ENCODE results near the gene ROBO1. TPM values are rescaled to one million over a fixed set of nuclear protein-coding genes. Genes with fewer than 3 reads are reported as not detected.

The ROBO1 gene
- total and polyA plus RNA-seq, 4 donors: 1.0 to 30.3 (median 3.9) TPM

DNA sequence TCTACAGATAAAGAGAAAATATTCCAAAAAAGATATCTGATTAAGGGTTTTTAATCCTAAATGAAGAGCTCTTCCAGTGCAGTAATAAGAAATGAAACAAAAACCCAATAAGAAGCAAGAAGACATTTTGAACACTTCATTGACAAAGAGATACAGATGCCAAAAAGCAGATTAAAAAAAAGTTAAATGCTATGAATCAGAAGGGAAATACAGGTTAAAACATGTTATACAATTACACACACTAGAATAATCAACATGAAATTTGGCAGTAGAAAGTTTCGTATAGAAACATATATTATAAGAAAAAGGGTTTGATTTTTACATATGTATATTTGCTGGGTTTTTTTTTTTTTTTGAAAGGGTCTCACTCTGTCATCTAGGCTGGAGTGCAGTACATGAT lies 135.0 kb downstream of the ROBO1 start (continued):
- TF ChIP-seq RAD21 (IDR thresholded peaks at IDR 0.05) (no peak), ATF3 (IDR thresholded peaks at IDR 0.05) (no peak), JUND (IDR thresholded peaks at IDR 0.05) (no peak), TAF1 (conservative IDR thresholded peaks at IDR 0.05) (no peak), EGR1 (IDR thresholded peaks at IDR 0.05; ENCODE audit: low read depth in 2 of 2) (no peak), NR2F2 (IDR thresholded peaks at IDR 0.05) (no peak)

DNA sequence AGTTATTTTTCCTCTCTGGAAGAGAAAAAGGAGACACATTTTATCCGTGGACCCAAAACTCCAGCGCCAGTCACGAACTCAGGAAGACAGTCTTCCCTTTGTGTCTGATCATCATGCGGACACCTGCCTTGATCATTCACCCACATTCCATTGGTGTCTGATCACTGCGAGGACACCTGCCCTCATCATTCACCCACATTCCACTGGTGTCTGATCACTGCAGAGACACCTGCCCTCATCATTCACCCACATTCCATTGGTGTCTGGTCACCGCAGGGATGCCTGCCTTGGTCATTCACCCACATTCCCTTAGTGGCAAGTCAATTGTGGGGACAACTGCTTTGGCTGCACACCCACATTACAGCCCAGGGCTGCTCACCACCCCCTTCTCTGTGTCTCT lies 148.9 kb downstream of the ROBO1 start:
- Histone ChIP-seq H3K4me3 (ENCODE audit: low read depth in 1 of 3, low read length in 3 of 3) (no peak overlapping the region), H3K27me3 (ENCODE audit: control insufficient read depth in 4 of 4, insufficient read depth in 4 of 4, low read length in 3 of 4) (no peaks in the 10 kb centered on the region), H3K4me1 (ENCODE audit: control insufficient read depth in 4 of 4, insufficient read depth in 4 of 4, low read length in 3 of 4) (no peaks in the 10 kb centered on the region), H3K36me3 (ENCODE audit: control insufficient read depth in 4 of 4, insufficient read depth in 3 of 4, low read depth in 1 of 4, low read length in 3 of 4) (no peaks in the 10 kb centered on the region), H3K9ac (ENCODE audit: low read depth in 1 of 2, low read length in 2 of 2) (no peak overlapping the region), H3K27ac (ENCODE audit: low read depth in 1 of 2, low read length in 2 of 2) (no peak overlapping the region), H3K9me3 (ENCODE audit: control insufficient read depth in 4 of 4, low read length in 3 of 4) (peaks cover 0 to 15% (median 5%) of the 10 kb centered on the region in 4 donors)
- 85% methylated on average over 6 of the region's 6 CpGs for WGBS
- no peak for DNase-seq (ENCODE audit: low spot score)
- TF ChIP-seq EGR1 (IDR thresholded peaks at IDR 0.05; ENCODE audit: low read depth in 2 of 2) (no peak), GABPA (IDR thresholded peaks at IDR 0.05 in 1 of 2, conservative IDR thresholded peaks at IDR 0.05 in 1 of 2) (no peak), HNF4A (conservative IDR thresholded peaks at IDR 0.05) (no peak)

GRCh38 chr3:79606414-79606813 lies 161.4 kb downstream of the ROBO1 start:
- DNase-seq (ENCODE audit: low spot score): no peak
- Histone ChIP-seq H3K27me3 (ENCODE audit: control insufficient read depth in 4 of 4, insufficient read depth in 4 of 4, low read length in 3 of 4) (peaks cover 0 to 3% (median under 1%) of the 10 kb centered on the region in 4 donors), H3K9me3 (ENCODE audit: control insufficient read depth in 4 of 4, low read length in 3 of 4) (no peaks in the 10 kb centered on the region), H3K4me1 (ENCODE audit: control insufficient read depth in 4 of 4, insufficient read depth in 4 of 4, low read length in 3 of 4) (no peaks in the 10 kb centered on the region), H3K27ac (ENCODE audit: low read depth in 1 of 2, low read length in 2 of 2) (no peak overlapping the region), H3K36me3 (ENCODE audit: control insufficient read depth in 4 of 4, insufficient read depth in 3 of 4, low read depth in 1 of 4, low read length in 3 of 4) (no peaks in the 10 kb centered on the region), H3K9ac (ENCODE audit: low read depth in 1 of 2, low read length in 2 of 2) (no peak overlapping the region), H3K4me3 (ENCODE audit: low read depth in 1 of 3, low read length in 3 of 3) (no peak overlapping the region)
- no peak for TF ChIP-seq REST (IDR thresholded peaks at IDR 0.05)
- TF ChIP-seq FOXA2 (IDR thresholded peaks at IDR 0.05): no peak
- no peak for TF ChIP-seq HNF4A (conservative IDR thresholded peaks at IDR 0.05)
- TF ChIP-seq TAF1 (conservative IDR thresholded peaks at IDR 0.05): no peak
- TF ChIP-seq YY1 (IDR thresholded peaks at IDR 0.05): no peak
- no peak for TF ChIP-seq EGR1 (IDR thresholded peaks at IDR 0.05; ENCODE audit: low read depth in 2 of 2)
- no peak for TF ChIP-seq JUND (IDR thresholded peaks at IDR 0.05)
- no peak for TF ChIP-seq ATF3 (IDR thresholded peaks at IDR 0.05)
- TF ChIP-seq SP1 (IDR thresholded peaks at IDR 0.05): no peak
- no peak for TF ChIP-seq RXRA (IDR thresholded peaks at IDR 0.05)
- TF ChIP-seq, protein P1, sequence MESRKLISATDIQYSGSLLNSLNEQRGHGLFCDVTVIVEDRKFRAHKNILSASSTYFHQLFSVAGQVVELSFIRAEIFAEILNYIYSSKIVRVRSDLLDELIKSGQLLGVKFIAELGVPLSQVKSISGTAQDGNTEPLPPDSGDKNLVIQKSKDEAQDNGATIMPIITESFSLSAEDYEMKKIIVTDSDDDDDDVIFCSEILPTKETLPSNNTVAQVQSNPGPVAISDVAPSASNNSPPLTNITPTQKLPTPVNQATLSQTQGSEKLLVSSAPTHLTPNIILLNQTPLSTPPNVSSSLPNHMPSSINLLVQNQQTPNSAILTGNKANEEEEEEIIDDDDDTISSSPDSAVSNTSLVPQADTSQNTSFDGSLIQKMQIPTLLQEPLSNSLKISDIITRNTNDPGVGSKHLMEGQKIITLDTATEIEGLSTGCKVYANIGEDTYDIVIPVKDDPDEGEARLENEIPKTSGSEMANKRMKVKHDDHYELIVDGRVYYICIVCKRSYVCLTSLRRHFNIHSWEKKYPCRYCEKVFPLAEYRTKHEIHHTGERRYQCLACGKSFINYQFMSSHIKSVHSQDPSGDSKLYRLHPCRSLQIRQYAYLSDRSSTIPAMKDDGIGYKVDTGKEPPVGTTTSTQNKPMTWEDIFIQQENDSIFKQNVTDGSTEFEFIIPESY (IDR thresholded peaks at IDR 0.05): no peak
- no peak for TF ChIP-seq NR2F2 (IDR thresholded peaks at IDR 0.05)
- TF ChIP-seq CTCF (IDR thresholded peaks at IDR 0.05; ENCODE audit: low read depth, low read length, missing input control): no peak
- no peak for TF ChIP-seq GABPA (IDR thresholded peaks at IDR 0.05 in 1 of 2, conservative IDR thresholded peaks at IDR 0.05 in 1 of 2)
- TF ChIP-seq RAD21 (IDR thresholded peaks at IDR 0.05): no peak
- no peak for TF ChIP-seq MAX (IDR thresholded peaks at IDR 0.05)
- no peak for TF ChIP-seq FOXA1 (IDR thresholded peaks at IDR 0.05)
- no peak for TF ChIP-seq HNF4G (IDR thresholded peaks at IDR 0.05)
- WGBS: 60% methylated on average over 1 of the region's 1 CpG
